ENCODE results near the gene DDAH1. TPM values are rescaled to one million over a fixed set of nuclear protein-coding genes. Genes with fewer than 3 reads are reported as not detected.

DDAH1 gene
- total RNA-seq = 14.2 and 15.6 TPM in 2 replicates

GRCh38 chr1:85465099-85465785 lies at the start of gene DDAH1:
TSS of gene DDAH1 (minus strand) at chr1:85465159. CDS start at chr1:85465045, 114 bp downstream.

DNA sequence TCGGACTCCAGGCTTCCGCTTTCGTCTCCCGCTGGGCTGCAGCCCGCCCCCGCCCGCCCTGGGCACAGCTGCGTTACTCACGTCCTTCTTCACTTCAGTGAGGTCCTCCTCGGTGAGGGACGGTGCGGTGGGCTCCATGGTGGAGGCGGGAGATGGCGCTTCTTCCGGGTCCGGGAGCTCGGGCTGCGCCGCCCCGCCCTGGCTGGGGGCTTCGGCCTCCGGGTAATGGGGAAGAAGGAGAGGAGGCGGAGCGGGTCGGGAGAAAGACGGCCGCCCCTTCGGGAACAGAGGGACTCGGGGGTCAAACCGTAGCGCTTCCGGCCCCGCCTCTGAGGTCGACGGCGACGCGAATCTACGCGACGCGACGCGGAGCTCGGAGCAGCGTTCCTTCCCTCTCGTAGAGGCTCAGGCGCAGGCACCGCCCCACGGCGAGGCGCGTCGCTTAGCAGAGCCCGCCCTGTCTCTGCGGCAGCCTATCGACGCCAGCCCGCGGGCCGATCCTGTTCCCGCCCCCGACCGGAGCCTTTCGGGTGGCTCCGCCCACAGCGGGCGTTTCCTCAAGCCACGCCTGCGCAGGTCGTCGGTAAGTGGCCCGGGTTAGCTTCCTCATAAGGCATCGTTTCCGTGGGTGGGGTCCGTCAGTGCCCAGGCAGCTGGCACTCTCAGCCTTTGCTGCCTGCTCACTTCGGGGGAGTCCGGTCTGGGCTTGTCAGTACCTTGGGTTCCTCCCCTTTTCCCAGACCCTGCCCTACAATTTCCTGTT lies 188.6 kb downstream of the DDAH1 start, which contains the start of gene BCL10:
Gene BCL10 (minus strand): TSS at position 418 of the 763 bp plus-strand sequence. CDS start 280 bp downstream, at position 138.

Other genes starting within 250 kb of the DDAH1 start
- 15.5 and 17.3 TPM in 2 replicates for gene C1orf52, start 205.5 kb downstream of the DDAH1 start, total RNA-seq
- 15.7 and 15.9 TPM in 2 replicates for gene BCL10, start 188.5 kb downstream of the DDAH1 start, total RNA-seq
- 90.5 and 96.6 TPM in 2 replicates for gene CCN1, start 115.6 kb upstream of the DDAH1 start, total RNA-seq
- gene ZNHIT6, start 243.3 kb upstream of the DDAH1 start, total RNA-seq = 9.6 and 13.1 TPM in 2 replicates